NCI-H69 (cell line): ENCODE results near the gene YPEL5.
A peak's percentile ranks its signal among the peaks of the same experiment; 100 is the strongest.
"Not testable (repeated sequence)": the region's sequence is repeated elsewhere in the genome, so short reads cannot be mapped to it uniquely, and the experiment has no call there.

ENCODE experiments used
- DNase-seq: peaks from one replicate; lab custom pipeline; 2025; lab: John Stamatoyannopoulos, UW

YPEL5 gene

GRCh38 chr2:30146337-30147195, at the start of gene YPEL5:
TSS of gene YPEL5 (plus strand) at chr2:30147007. CDS start at chr2:30156652, 9,645 bp downstream.
- peak; percentile 98 for DNase-seq

- DNase-seq: no peak
These were observed 48.4 kb upstream of the YPEL5 start for GRCh38 chr2:30098266-30099005.

GRCh38 chr2:30099366-30099765, 47.4 kb upstream of the YPEL5 start:
- DNase-seq: not testable (repeated sequence)

GRCh38 chr2:30100691-30101090, 46.1 kb upstream of the YPEL5 start:
- not testable (repeated sequence) for DNase-seq

- no peak for DNase-seq
These were observed 42.5 kb upstream of the YPEL5 start for GRCh38 chr2:30104307-30104706.

DNA sequence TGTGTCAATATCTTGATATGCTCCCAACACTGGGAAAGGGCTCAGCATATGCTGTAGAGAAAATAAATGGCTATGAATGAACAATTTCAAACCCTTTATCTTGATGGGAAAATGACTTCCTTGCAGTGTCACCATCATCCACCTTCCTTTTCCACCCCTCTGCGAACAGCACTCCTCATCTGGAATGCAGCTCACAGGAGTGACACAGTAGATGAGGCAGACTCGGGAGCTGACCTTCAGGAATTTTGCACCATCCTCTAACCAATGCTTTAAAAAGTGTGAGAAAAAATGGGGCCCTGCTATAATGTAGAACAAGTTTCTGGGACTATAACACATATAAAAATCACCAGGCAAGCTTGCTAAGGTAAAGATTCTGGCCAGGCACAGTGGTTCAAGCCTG, 41.3 kb upstream of the YPEL5 start:
- DNase-seq: no peak

GRCh38 chr2:30106543-30106942, 40.3 kb upstream of the YPEL5 start:
- DNase-seq: no peak

DNA sequence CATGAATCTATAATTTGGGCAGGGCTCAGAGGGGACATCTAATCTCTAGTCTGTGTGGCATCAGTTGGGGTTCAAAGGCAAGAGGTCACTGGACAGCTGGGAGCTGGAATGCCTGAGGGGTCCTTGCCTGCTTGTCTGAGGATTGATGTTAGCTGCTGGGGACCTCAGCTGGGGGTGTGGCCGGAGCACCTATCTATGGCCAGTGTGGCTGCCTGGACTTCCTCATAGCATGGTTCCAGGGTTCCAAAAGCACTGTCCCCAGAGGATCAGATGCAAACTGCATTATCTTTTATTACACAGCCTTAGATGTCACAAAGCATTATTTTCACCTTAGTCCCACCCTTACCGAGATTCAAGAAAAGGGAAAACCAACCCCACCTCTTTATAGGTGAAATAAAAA, 38.6 kb upstream of the YPEL5 start:
- no peak for DNase-seq

DNA sequence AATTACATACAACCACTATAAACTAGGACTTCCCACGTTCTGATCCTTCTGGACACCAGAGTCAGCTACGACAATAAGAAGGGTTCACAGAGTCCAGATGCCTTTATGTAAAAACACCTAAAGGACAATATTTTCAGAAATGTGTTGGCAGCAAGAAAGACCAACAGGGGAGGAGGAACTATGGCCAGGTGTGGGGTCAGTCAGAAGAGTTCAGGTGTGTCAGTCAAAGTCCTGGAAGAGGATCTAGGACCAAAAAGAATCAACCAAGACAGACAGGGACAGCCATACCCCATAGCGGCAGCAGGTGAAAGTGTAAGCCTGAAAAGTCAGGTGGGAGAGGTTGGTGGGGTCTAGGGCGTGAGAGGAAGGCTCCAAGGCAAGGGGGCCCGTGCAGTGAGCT, 38.0 kb upstream of the YPEL5 start:
- DNase-seq: no peak

DNA sequence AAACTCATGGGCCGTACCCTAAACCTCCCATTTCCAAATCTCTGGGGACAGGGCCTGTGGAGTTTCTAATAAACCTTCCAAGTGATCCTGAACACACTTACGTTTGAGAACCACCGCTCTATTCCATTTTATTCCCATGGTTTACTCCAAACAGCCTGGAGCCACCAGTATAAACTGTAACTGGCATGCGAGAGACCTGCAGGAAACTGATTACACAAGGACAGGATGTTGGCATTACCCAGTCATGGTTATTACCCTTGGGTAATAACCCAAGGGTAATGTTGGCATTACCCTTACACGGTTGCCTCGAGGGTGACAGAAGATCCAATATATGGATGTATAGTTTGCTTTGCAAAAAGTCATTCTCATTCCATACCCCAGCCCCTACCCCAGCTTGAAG, 37.0 kb upstream of the YPEL5 start:
- peak; percentile 28 for DNase-seq

DNA sequence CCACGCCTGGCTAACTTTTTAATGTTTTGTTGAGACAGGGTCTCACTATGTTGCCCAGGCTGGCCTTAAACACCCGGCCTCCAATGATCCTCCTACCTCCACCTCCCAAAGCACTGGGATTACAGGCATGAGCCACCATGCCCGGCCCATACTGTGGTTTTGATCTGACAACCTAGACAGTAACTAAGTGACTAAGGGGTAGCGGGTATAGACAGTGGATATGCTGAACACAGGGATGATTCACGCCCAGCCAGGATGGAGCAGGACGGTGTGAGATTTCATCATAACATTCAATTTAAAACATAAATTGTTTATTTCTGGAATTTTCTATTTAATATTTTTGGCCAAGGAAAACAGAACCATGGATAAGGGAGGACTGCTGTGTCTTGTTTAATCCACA, 36.0 kb upstream of the YPEL5 start:
- no peak for DNase-seq

GRCh38 chr2:30111186-30111585, 35.6 kb upstream of the YPEL5 start:
- not testable (repeated sequence) for DNase-seq

GRCh38 chr2:30112561-30112960, 34.2 kb upstream of the YPEL5 start:
- no peak for DNase-seq

DNA sequence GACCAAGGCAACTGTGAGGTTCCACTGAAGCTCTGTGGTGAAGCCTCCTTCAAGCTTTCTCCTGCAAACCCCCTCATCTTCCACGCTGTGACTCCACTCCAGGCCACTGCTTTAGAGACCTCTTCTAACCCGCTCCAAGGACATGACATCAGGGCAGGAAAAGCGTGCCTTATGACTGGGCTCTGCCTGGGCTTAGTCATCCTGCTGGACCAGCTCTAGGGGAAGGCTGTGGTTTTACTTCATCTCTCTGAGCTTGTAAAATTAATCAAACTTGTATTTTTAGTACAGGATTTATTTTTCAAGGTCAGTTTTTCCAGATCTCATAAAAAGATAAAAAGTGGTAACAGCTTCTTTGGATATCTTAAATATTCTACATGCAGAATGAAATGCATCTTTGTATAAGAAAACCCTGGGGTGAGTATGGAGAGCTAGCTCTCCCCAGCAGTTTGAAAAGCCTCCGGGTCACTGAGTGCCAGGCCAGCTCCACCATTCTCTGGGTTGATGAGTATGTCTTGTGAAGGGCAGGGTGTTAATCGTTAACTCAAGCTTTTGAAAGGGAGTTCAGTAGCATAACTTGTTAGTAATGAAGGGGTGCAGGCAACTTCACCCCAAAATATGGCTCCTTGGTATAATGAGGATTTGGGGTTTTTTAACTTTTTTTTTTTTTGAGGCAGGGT, 33.1 kb upstream of the YPEL5 start:
- DNase-seq: no peak

DNA sequence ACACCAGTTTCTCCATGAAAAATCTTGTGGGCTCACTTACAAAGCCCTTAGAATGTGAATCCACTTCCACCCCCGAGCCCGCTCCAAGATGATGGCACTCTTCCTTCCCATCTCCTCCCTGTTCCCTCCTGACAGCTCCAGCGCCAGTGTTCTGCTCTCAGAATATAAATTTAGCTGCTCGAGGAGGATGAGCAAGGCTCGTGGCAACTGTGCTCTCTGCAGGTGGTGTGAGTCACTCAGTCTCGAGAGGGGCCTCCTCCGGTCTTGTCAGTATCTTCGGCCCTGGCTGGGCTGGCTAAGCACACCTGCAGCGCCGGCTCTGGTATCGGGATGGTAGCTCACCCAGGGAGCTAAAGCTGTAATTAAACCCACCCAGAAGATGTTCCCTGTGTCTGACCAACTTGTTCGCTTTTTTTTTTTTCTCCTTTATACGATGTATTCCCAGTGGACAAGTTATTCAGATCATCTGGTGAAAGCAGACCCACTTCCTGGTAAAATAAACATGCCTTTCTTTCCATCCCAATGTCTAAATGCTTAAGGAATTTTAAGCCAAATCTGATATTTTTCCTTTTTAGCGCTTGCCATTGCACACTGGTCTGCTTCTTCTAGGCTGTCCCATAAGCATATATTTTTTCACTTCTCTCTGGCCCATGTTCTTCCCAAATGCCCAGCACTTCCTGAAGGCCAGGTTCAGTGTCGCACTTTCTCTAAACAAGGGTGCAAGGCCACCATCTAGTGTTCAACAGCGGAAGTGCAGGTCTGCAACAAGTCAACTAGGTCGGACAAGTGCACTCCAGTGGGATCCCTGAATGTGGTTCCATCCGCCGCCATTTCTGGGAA, 31.4 kb upstream of the YPEL5 start:
- DNase-seq: peak; percentile 63

- DNase-seq: no peak
These were observed 30.9 kb upstream of the YPEL5 start for GRCh38 chr2:30115981-30116285.

GRCh38 chr2:30122362-30122761, 24.4 kb upstream of the YPEL5 start:
- DNase-seq: no peak

GRCh38 chr2:30127016-30127893, 19.6 kb upstream of the YPEL5 start:
- no peak for DNase-seq

DNA sequence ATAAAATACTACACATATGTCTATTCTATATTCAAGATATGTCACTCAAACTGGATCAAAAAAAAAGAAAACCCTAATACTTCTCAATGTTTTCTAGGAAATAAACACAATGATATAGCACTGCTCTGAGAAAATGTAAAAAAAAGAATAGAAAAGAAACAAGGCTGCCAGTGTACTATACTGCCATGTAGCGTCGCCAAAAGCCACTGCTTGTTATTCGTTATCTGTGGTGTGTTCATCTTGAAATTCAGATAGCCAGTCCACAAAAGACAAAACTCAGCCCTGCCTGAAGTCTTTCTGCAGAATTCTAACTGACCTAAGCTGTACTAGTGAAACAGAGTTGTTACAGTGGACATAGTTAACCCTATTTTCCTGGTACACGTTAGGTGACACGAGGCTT, 12.2 kb upstream of the YPEL5 start:
- no peak for DNase-seq

GRCh38 chr2:30135541-30135940, 11.3 kb upstream of the YPEL5 start:
- DNase-seq: no peak
